Smooth muscle cell of the brain vasculature (primary cell): ENCODE measurements around the gene MYL2.

ENCODE experiments used
- DNase-seq: peaks from one replicate; pipeline ENCODE4 v3.0.0-alpha.2; 2012; ENCODE audit warnings: low read depth, low spot score

The MYL2 gene

DNA sequence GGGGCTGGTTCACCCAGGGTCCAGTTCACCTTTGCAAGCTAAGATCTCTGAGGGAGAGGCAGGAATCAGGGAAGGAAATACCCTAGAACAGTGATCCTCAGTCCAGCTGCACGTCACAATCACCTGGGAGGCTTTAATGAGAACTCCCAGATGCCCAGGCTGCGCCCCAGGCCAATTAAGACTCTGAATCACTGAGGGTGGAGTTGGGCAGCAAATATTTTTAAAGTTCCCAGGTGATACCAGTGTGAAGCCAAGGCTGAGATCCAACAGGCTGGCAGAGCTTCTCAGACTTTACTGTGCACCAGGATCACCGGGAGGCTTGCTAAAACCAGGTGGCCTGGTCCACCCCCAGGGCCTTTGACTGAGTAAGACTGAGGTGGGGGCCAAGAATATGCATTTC, 23.8 kb downstream of the MYL2 start:
- DNase-seq, result no peak

DNA sequence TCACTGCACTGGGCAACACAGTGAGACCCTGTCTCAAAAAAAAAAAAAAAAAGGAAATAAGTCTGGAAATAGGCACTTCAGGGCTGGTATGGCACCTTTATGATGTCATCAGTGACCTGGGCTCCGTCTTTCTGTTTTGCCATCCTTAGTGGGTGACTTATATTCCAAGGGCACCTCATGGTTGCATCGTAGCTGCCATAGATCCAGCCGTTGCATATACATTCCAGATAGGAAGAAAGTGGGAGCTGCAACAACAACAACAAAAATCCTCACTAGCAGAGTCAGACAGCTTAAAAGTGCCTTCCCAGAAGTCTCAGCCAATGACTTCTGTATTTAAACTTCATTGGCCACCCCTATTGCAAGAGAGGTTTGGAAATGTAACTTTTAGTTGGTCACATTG, 26.4 kb downstream of the MYL2 start:
- DNase-seq, result no peak

DNA sequence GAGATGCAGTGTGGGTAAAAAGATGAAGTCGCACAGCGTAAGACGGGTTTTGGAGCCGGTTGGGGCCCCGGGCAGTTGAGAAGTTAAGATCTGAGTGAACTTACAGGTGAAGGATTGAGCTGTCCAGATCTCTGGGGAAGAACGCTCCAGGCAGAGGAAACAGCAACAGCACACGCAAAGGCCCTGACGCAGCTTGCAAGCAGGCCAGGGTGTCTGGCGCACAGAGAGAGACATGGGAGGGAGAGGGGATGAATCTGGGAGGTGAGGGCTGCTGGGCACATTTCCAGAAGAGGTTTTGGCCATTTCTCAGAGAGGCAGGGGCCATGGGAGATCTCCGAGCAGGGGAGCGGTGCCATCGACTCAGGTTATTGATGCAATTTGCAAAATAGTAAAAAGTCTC, 31.0 kb downstream of the MYL2 start:
- no peak for DNase-seq

DNA sequence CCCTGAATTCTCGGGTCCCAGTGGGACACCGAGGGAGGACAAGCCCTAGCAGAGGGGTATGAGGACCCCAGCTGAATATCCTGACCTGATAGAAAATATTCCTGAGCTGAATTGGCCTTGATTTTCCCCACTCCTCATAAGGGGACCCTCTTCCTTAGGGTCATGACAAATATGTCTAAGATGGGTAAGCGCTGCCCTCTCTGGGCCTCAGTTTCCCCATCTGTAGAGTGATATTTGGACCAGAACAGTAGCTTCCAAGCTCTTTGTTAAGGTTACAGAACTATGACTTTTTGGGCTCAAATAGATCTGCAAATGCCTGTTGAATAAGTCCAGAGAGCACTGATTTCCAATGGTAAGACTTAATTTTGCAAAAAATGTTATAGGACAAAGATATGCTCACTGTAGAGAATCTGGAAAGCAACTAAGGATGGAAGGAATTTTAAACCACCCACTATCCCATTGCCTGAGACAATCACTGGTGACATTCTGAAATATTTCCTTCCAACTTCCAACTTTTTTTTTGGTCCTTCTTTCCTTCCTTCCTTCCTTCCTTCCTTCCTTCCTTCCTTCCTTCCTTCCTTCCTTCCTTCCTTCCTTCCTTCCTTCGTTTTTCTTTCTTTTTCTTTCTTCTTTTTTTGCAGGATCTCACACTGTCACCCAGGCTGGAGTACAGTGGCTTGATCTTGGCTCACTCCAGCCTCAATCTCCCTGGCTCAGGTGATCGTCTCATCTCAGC, 32.0 kb downstream of the MYL2 start:
- DNase-seq, result no peak

DNA sequence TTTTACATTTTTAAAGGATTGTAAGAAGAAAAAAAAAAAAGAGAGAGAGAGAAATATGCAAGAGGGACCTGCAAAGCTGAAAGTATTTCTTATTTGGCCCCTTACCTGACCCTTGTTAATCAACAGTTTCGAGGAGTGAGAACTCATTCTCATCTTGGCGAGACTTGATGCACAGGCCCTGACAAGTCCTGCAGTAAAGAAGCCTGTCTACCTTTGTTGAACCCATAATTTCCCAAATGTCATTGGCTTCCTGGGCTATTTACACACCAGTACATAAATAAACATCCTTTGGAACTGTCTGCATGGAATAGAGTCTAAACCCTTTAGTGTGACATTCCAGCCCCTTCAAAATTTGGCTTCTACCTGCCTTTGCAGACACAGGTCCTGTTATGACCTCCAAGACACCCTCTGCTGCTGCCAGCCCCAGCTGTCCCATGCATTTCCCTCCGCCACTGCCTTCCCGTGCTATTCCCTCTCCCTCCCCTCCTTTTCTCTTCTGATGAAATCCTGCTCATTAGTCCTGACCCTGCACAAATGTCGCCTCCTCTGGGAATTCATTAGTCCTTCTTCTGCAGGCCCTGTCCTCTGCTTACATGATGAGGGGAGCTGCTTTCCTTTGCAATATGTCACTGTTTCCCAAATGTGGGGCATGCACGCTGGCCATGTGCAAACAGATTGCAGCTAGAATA, 35.1 kb downstream of the MYL2 start:
- no peak for DNase-seq

DNA sequence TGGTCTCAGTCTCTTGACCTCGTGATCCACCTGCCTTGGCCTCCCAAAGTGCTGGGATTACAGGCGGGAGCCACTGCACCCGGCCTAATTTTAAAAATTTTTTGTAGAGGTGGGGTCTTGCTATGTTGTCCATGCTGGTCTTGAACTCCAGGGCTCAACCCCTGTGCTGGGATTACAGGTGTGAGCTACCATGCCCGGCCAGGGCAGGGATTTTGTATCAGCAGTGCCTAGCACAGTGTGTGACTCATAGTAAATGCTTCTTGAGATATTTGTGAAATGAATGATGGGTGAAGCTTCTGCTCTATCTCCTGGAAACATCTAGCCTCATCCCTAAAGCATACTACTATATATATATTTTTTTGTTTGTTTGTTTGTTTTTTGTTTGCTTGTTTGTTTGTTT, 37.1 kb downstream of the MYL2 start:
- DNase-seq, result no peak

DNA sequence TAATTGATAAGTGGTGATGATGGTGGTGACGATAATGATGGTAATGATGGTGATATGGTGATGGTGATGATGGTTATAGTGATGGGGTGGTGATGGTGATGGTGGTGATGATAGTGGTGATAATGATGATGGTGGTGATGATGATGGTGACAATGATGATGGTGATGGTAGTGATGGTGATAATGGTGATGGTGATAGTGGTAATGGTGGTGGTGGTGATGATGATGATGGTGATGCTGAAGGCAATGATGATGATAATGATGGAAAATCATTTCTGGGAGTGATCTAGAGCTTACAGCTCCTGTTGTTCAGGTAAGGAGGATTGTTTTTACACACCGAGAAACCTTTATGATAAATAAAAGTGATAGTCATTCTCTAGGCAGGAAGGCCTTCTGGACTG, 39.7 kb downstream of the MYL2 start:
- no peak for DNase-seq

DNA sequence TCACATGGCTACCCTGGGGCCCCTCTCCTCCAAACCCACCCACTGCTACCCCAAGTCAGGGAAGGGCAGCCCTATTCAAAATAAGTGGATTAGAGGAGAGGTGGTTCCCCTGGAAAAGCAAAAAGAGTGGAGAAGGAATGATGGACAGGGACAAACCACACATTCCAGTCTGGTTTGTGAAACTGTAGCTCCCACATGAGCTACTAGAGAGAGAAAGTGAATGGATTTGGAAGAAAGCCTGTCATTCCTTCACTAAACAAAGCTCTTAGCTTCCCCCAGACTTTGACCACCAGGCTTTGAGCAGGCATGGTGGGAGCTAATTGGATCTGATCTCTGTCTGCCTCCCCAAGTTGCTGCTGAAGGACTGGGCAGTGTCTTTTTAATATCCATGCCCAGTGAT, 45.6 kb downstream of the MYL2 start:
- no peak for DNase-seq

DNA sequence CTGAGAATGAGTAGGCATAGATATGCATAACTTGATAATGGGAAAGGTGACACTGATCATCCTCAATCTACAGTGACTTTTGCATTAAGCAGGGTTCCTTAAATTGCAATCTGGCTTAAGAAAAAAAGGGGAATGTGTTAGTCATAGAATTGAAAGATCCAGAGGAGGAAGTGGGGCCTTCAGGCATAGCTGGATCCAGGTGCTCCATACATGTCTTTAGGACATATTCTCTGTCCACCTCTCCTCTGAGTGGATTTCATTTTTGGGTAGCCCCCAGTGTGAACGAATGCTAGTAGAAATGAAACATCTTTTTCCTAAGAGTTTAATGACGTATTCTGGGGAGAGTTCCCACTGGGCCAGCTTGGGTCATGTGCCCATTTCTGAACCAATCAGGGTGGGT, 46.0 kb downstream of the MYL2 start:
- DNase-seq, result no peak

DNA sequence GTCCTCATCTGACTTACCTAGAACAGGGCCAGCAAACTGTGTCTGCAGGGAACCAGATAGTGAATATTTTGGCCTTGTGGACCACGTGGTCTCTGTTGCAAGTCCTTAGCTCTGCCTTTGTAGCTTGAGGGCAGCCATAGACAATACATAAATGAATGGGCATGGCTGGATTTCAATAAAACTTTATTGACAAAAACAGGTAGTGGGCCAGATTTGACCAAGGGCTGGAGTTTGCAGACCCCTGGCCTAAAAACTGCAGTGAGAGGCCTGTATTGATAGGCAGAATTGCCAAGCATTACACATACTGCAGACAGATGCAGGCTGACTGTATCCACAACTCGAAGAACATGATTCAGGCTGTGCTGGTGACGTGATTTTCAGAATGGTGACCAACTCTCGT, 48.3 kb downstream of the MYL2 start:
- DNase-seq, result no peak

DNA sequence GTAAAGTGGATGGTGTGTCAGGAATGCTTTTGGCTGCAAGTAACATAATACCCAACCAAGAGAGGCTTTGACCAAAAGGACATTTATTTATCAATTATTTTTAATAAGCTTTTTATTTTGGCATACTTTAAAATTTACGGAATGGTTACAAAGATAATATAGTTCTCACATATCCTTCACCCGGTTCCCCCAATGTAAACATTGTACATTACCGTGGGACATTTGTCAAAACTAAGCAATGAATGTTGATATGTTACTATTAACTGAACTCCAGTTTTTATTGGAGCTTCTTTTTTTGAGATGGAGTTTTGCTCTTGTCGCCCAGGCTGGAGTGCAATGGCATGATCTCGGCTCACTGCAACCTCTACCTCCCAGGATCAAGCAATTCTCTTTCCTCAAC, 50.6 kb downstream of the MYL2 start:
- no peak for DNase-seq

DNA sequence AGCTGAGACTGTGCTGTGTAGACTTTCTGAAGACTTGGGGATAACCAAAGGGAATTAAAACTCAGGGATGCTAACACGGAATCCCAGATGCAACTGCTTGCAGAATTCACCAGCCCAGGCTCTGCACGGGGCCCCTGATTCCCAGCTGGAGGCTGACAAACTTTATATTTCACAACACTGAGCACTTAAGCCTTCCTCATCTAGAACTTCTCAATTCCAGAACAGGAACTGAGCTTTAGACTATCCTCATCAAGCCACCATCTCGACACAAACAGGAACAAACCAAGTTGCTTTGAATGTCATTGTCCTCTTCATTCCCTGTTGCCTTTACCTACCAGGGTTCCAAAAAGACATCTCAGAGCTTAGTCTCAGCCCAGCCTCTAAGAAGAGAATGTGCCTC, 51.4 kb downstream of the MYL2 start:
- no peak for DNase-seq

DNA sequence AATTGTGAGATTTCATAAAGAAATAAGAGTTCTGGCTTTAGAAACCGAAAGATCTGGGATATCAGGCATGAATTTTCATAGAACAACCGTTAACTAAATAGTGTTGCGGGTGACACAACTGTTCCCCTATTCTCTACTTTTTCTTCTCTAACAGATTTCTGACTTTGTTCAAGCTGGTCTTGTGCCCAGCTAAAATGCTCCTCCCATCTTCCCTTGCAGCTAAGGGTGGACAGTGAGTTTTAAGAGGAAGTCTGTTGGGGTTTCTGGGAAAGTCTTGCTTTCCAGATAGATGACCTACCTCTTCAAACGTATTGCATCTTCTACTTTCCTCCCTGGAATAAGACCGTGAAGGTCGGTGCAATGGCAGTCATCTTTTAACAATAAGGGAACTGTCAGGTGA, 54.9 kb downstream of the MYL2 start:
- no peak for DNase-seq

DNA sequence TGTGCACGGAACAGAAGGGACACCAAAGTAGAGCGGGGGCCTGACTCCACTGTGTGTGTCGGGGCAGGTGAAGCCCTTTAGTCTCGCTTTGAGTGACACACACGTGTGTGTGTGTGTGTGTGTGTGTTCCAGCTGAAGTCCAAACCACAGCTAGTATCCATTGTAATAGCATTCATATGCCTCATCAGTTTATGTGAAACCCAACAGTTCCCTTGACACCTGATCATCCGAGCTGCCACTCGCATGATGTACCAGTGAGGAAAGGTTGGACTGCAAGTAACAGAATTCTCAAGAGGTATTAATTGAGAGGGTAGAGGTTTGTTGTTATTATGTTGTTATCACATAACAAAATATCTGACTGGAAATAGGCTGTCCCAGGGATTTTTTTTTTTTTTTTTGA, 57.2 kb downstream of the MYL2 start:
- no peak for DNase-seq

DNA sequence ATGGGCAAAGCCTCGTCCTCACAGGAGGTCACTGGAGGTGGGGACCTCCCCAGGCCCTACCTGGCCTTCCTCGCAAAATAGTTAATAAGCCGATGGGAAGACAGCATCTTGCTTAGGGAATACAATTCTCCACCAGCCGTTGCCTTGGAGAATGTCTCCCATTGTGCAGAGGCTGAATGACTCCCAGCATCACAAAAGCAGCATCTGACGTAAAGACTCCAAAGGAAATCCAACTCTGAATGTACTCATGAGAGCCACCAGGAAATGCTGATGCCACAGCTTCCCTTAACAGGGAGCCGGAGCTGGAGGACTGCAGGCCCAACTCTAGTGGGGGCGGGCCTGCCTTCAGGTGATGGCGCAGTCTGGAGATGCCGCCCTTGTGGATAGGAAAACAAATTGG, 58.0 kb downstream of the MYL2 start:
- DNase-seq, result no peak

DNA sequence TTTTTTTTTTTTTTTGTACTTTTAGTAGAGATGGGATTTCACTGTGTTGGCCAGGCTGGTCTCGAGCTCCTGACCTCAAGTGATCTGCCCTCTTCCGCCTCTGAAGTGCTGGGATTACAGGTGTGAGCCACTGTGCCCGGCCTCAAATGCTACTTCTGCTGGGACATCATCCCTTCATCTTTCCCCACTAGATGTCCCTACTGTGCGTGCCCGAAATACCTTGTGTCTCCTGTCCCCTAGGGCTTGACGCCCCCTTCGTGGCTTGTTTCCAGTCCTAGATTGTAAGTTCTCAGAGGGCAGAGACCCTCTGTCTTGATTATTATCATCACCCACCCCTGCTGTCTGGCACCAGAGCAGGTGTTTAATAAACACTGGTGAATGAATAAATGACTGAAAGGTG, 58.6 kb downstream of the MYL2 start:
- DNase-seq, result no peak
